Immature natural killer cell (primary cell): ENCODE measurements around the gene PLXND1. TPM values are rescaled to one million over a fixed set of nuclear protein-coding genes. Genes with fewer than 3 reads are reported as not detected.
"Not testable (repeated sequence)": the region's sequence is repeated elsewhere in the genome, so short reads cannot be mapped to it uniquely, and the experiment has no call there.

ENCODE experiments used
- DNase-seq, 3 donors: peaks; one replicate each; pipeline ENCODE4 v3.0.0; 2022; ENCODE audit warnings: mixed read lengths in 1 of 3
- H3K27ac Mint-ChIP-seq, 6 donors: one replicate each; pipeline ENCODE4 v1.8.0; 2020; ENCODE audit warnings: mixed read lengths in 6 of 6, mild to moderate bottlenecking in 5 of 6, inconsistent platforms in 4 of 6, moderate library complexity in 3 of 6
- H3K27me3 Mint-ChIP-seq, 3 donors: one replicate each; pipeline ENCODE4 v1.8.0; 2020 to 2021; ENCODE audit warnings: low read depth in 3 of 3, mild to moderate bottlenecking in 3 of 3, mixed read lengths in 3 of 3, moderate library complexity in 3 of 3, inconsistent platforms in 1 of 3
- H3K36me3 Mint-ChIP-seq, 3 donors: one replicate each; pipeline ENCODE4 v1.8.0; 2020; ENCODE audit warnings: mixed read lengths in 3 of 3, inconsistent platforms in 2 of 3, mild to moderate bottlenecking in 2 of 3
- H3K4me1 Mint-ChIP-seq, 2 donors: one replicate each; pipeline ENCODE4 v1.8.0; 2020; ENCODE audit warnings: inconsistent platforms in 2 of 2, mild to moderate bottlenecking in 2 of 2, mixed read lengths in 2 of 2, moderate library complexity in 1 of 2
- H3K4me3 Mint-ChIP-seq, 5 donors: one replicate each; pipeline ENCODE4 v1.8.0; 2020; ENCODE audit warnings: mild to moderate bottlenecking in 5 of 5, mixed read lengths in 5 of 5, inconsistent platforms in 3 of 5, moderate library complexity in 3 of 5
- H3K9me3 Mint-ChIP-seq, 6 donors: one replicate each; pipeline ENCODE4 v1.8.0; 2020; ENCODE audit warnings: mild to moderate bottlenecking in 6 of 6, mixed read lengths in 6 of 6, inconsistent platforms in 4 of 6, moderate library complexity in 3 of 6
- polyA plus RNA-seq, 3 donors: library from polyadenylated mRNA; unstranded; fragments of 300-500 nt; fragmentation: Illumina TruSeq; gene quantifications; one replicate each; pipeline ENCODE4 v1.2.3, GENCODE V29; 2021

The PLXND1 gene
- polyA plus RNA-seq: 10 to 100 TPM in 1 of 3 donors, 1 to 10 TPM in 2; 3.1 to 30.2 (median 6.1) TPM

DNA sequence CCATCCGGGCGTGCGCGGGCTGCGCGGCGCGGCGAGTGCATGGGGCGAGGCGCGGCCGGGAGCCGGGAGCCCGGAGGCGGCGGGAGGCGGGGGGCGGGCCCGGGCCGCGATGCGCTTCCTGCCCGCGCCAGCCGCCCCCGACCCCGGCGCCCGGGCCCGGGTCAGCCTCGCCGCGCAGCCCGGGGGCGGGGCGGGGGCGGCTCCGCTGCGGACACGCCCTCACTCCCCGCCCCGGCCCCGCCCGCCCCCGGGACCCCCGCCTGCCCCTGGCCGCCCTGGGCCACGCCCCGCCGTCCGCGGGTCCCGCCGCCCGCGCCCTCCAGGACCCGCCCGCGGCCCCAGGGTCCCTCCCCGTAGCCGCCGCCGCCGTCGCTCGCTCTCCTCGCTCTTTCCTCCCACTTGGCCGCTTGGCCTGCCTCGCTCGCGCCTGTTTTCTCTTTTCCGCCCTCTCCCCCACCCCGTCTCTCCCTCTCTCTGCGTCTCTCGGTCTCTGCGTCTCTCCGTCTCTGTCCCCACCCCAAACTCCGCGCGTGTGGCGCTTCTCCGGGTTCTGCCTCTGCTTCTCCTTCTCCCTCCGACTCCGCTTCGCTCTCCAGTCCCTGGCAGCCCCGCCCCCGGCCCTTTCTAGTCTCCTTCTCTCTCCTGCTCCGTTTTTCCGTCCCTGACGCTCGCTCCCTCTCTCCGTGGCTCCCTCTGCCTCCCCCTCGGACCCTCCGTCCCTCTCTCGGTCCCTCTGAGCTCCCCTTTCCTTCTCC lies at the start of gene PLXND1:
PLXND1 (minus strand) TSS at position 41 of the 755 bp plus-strand sequence; CDS start at position 4, 37 bp downstream.
- H3K4me3 Mint-ChIP-seq: peak within 1 kb of the TSS; percentile 93 to 98 (median 97)
- peak within 1 kb of the TSS; percentile 81 to 95 (median 92) for H3K27ac Mint-ChIP-seq
- H3K27me3 Mint-ChIP-seq: peaks cover 2 to 9% (median 4%) of the 10 kb centered on the region in 3 donors
- peak; percentile 49 to 70 (median 59) for DNase-seq
- peaks cover 52 to 69% of the 10 kb centered on the region in 2 donors for H3K4me1 Mint-ChIP-seq
- H3K9me3 Mint-ChIP-seq: no peaks in the 10 kb centered on the region
- peaks cover 0 to 3% (median under 1%) of the 10 kb centered on the region in 3 donors for H3K36me3 Mint-ChIP-seq

GRCh38 chr3:129655291-129655700 lies 48.8 kb upstream of the PLXND1 start:
- Mint-ChIP-seq H3K4me3 (no peak overlapping the region), H3K27me3 (no peaks in the 10 kb centered on the region), H3K36me3 (peaks cover under 1 to 16% (median 6%) of the 10 kb centered on the region in 3 donors), H3K9me3 (no peaks in the 10 kb centered on the region), H3K4me1 (peaks cover 7 to 9% of the 10 kb centered on the region in 2 donors), H3K27ac (no peak overlapping the region)
- no peak for DNase-seq

- Mint-ChIP-seq H3K36me3 (peaks cover 3 to 16% (median 6%) of the 10 kb centered on the region in 3 donors), H3K4me1 (peaks cover 9% of the 10 kb centered on the region in 2 donors), H3K4me3 (no peak overlapping the region), H3K27ac (no peak overlapping the region), H3K27me3 (no peaks in the 10 kb centered on the region), H3K9me3 (no peaks in the 10 kb centered on the region)
- DNase-seq: no peak
These were observed 47.7 kb upstream of the PLXND1 start for GRCh38 chr3:129654131-129654530.

DNA sequence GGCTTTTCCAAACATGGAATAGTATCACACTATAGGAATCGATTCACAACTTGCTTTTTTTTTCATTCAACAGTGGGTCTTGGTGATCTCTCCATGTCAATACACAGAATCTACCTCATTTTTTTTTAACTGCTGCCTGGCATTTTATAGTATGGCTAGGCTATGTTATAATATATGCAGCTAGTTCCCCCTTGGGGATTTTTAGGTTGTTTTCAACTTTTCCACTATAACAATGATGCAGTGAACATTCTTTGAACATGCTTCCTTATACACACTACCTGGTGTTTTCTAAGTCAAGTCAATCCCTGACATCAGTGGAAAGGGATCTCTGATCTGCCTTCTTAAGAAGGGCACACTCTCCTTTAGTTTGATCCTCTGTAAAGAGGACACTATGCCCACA lies 46.5 kb upstream of the PLXND1 start:
- Mint-ChIP-seq H3K27ac (no peak overlapping the region), H3K36me3 (peaks cover 3 to 16% (median 6%) of the 10 kb centered on the region in 3 donors), H3K4me1 (peaks cover 3 to 4% of the 10 kb centered on the region in 2 donors), H3K27me3 (no peaks in the 10 kb centered on the region), H3K4me3 (no peak overlapping the region), H3K9me3 (no peaks in the 10 kb centered on the region)
- DNase-seq: no peak

DNA sequence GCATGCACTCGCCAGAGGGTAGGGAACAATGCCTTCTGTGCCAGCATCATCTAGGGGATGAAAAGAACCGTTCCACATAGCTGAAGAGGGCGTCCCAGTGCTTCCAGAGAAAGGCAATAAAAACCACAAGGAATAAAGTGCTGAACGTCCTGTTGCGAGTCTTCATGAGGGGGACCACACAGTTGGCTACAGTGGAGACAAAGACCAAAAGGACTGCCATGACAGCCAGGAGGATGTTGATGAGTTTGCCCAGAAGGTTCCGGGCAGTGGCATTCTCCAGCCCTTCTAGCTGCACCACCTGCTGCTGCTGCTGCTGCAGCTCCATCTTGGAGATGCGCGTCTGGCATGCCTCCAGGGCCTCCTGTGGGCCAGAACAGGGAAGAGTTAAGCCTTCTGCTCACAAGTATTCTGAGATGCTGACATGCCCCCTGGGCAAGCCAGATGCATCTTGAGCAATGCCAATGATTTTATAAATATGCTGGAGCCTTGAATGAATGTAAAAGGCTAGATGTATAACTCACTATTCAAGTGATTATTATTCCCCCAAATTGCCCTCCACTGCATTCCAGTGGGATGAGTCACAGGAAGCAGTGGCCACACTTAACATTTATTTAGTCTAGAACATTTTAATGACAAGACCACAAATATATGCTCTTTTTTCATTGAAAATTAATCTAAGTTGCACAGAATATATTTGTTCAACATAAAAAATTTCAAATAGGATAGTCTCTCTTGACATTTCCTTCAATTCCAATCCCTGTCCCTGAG lies 45.1 kb upstream of the PLXND1 start:
- H3K36me3 Mint-ChIP-seq: peaks cover 3 to 16% (median 6%) of the 10 kb centered on the region in 3 donors
- H3K27me3 Mint-ChIP-seq: no peaks in the 10 kb centered on the region
- no peak for DNase-seq
- peaks cover 0 to 2% of the 10 kb centered on the region in 2 donors for H3K4me1 Mint-ChIP-seq
- no peak overlapping the region for H3K27ac Mint-ChIP-seq
- H3K4me3 Mint-ChIP-seq: no peak overlapping the region
- no peaks in the 10 kb centered on the region for H3K9me3 Mint-ChIP-seq

DNA sequence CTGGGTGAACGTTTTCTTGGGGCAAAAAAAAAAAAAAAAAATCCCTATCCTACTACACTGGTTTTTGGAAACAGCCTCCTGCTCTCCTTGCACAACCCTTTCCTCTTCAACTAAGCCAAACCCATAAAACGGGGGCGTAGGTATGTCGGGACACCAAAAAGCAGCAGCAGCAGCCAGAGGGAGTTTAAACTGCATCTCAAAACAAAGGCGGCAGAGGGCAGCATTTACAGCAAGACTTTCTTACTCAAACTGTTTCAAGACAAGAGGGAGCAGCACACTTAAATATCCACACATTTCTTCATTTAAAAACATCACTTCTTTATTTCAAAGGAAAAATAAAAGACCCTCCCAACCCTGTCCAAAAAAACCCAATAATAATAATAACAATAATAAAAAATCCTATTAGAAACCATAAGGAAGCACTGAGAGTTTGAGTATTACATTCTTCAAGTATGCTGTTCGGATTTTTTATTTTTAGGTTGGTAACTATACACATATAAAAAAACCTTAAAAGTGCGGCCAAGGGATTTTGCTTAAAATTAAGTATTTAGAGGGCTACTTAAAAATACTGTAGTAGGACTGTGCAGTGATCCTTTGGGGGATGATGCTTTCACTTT lies 43.9 kb upstream of the PLXND1 start:
- Mint-ChIP-seq H3K36me3 (peaks cover 3 to 16% (median 6%) of the 10 kb centered on the region in 3 donors), H3K27ac (peak overlapping the region in 2 of 6 donors; percentile 73 to 79), H3K4me1 (peaks cover 0 to 2% of the 10 kb centered on the region in 2 donors), H3K4me3 (no peak overlapping the region), H3K27me3 (no peaks in the 10 kb centered on the region), H3K9me3 (no peaks in the 10 kb centered on the region)
- DNase-seq: peak; percentile 19 to 39 (median 38)

- H3K9me3 Mint-ChIP-seq: no peaks in the 10 kb centered on the region
- peaks cover 0 to 2% of the 10 kb centered on the region in 2 donors for H3K4me1 Mint-ChIP-seq
- no peak overlapping the region for H3K4me3 Mint-ChIP-seq
- no peaks in the 10 kb centered on the region for H3K27me3 Mint-ChIP-seq
- DNase-seq: no peak
- H3K36me3 Mint-ChIP-seq: peaks cover 0 to 5% (median 3%) of the 10 kb centered on the region in 3 donors
- H3K27ac Mint-ChIP-seq: no peak overlapping the region
These were observed 41.9 kb upstream of the PLXND1 start for GRCh38 chr3:129648391-129648790.

- no peaks in the 10 kb centered on the region for H3K9me3 Mint-ChIP-seq
- H3K27me3 Mint-ChIP-seq: peaks cover 0 to 2% (median 0%) of the 10 kb centered on the region in 3 donors
- H3K4me1 Mint-ChIP-seq: peaks cover 0 to 2% of the 10 kb centered on the region in 2 donors
- H3K36me3 Mint-ChIP-seq: peaks cover 0 to 2% (median 0%) of the 10 kb centered on the region in 3 donors
- H3K4me3 Mint-ChIP-seq: no peak overlapping the region
- no peak overlapping the region for H3K27ac Mint-ChIP-seq
- no peak for DNase-seq
These were observed 38.8 kb upstream of the PLXND1 start for GRCh38 chr3:129645286-129645685.

DNA sequence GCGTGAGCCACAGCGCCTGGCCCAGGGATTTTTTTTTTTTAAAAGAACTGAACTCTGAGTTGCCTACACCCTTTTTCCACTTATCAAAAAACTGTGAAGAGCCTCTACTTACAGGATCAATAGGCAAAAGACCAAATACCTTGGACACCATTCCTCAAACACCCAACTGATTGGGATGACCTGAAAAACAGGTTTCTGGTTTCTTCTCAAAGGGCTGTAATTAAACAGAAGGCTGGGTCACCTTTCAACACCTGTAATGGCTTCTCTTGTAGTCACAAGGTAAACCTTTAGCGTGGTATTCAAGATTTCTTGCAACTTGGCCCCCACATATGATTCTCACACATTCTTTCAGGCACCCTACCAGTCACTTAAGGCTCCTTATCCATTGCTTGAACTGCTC lies 38.4 kb upstream of the PLXND1 start:
- Mint-ChIP-seq H3K27me3 (peaks cover 0 to 2% (median 0%) of the 10 kb centered on the region in 3 donors), H3K4me1 (no peaks in the 10 kb centered on the region), H3K4me3 (no peak overlapping the region), H3K9me3 (no peaks in the 10 kb centered on the region), H3K27ac (no peak overlapping the region), H3K36me3 (no peaks in the 10 kb centered on the region)
- DNase-seq: no peak

- not testable (repeated sequence) for H3K27me3 Mint-ChIP-seq, H3K27ac Mint-ChIP-seq, H3K4me1 Mint-ChIP-seq
These were observed 35.2 kb upstream of the PLXND1 start for GRCh38 chr3:129641567-129642260.

DNA sequence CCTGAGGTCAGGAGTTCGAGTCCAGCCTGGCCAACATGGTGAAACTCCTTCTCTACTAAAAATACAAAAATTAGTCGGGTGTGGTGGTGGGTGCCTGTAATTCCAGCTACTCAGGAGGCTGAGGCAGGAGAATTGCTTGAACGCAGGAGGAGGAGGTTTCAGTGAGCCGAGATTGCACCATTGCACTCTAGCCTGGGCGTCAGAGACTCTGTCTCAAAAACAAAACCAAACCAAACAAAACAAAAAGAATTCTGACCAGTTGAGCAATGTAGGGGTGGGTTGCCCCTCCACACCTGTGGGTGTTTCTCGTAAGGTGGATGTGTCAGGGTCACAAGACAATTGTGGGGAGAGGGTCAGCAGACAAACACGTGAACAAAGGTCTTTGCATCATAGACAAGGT lies 34.5 kb upstream of the PLXND1 start:
- not testable (repeated sequence) for H3K36me3 Mint-ChIP-seq, H3K4me3 Mint-ChIP-seq, H3K9me3 Mint-ChIP-seq, H3K27ac Mint-ChIP-seq, H3K27me3 Mint-ChIP-seq, DNase-seq, H3K4me1 Mint-ChIP-seq

More at GRCh38 chr3:129641567-129642260, 35.2 kb upstream of the PLXND1 start:
- H3K4me3 Mint-ChIP-seq, H3K36me3 Mint-ChIP-seq, DNase-seq, H3K9me3 Mint-ChIP-seq: not testable (repeated sequence)

DNA sequence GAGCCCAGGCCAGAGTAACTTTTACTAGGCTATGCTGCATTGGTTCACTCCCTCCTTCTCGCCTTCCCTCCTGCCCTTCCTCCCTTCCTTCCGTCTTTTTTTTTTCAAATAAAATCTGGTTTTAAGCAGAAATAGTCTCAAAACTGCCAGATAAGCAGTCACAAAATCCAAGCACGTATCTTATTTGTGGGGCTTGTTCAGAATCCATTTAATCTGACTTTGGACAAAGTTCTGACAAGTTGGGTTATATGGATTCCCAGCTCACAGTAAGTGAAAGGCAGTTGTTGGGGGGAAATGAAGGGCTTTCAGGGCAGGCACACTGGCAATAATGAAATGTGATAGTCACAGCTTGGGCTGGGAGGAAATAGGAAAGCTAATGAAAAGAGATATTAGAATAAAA lies 32.0 kb upstream of the PLXND1 start:
- no peak for DNase-seq
- H3K4me3 Mint-ChIP-seq: no peak overlapping the region
- H3K4me1 Mint-ChIP-seq: peaks cover 10 to 11% of the 10 kb centered on the region in 2 donors
- H3K9me3 Mint-ChIP-seq: no peaks in the 10 kb centered on the region
- H3K27me3 Mint-ChIP-seq: peaks cover 2 to 6% (median 3%) of the 10 kb centered on the region in 3 donors
- peak overlapping the region in 1 of 6 donors; percentile 25 for H3K27ac Mint-ChIP-seq
- H3K36me3 Mint-ChIP-seq: no peaks in the 10 kb centered on the region

DNA sequence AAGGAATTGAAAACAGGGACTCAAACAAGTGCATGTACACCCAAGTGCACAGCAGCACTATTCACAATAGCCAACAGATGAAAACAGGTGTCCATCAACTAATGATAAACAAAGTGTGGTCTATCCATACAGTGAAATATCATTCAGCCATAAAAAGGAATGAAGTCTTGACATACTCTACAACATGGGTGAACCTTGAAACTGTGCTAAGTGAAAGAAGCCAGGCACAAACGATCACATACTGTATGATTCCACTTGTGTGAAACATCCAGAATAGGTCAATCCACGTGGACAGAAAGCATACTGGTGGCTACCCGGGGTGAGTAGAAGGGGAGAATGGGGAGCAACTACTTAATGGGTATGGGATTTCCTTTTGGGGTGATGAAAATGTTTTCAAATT lies 29.6 kb upstream of the PLXND1 start:
- H3K9me3 Mint-ChIP-seq: no peaks in the 10 kb centered on the region
- H3K4me1 Mint-ChIP-seq: peaks cover 12 to 14% of the 10 kb centered on the region in 2 donors
- no peaks in the 10 kb centered on the region for H3K36me3 Mint-ChIP-seq
- no peak overlapping the region for H3K27ac Mint-ChIP-seq
- DNase-seq: no peak
- peaks cover 0 to 6% (median 3%) of the 10 kb centered on the region in 3 donors for H3K27me3 Mint-ChIP-seq
- H3K4me3 Mint-ChIP-seq: no peak overlapping the region
